Right lobe of liver (tissue), 6 donors: ENCODE measurements around the gene USB1. TPM values are rescaled to one million over a fixed set of nuclear protein-coding genes. Genes with fewer than 3 reads are reported as not detected.

ENCODE experiments used
- ATAC-seq, 4 donors: fragments of 200-7000 bp; cut with Tn5 transposase; one replicate each; pipeline ENCODE4 v1.9.1; 2020; ENCODE audit warnings: mild to moderate bottlenecking in 4 of 4, moderate library complexity in 4 of 4
- DNase-seq, 3 donors: peaks; one replicate each; pipeline ENCODE4 v3.0.0-alpha.2; 2020
- H3K27ac ChIP-seq, 3 donors: fragments of 200-600 bp; one replicate each; pipeline ENCODE4 v1.8.0; 2022
- H3K27me3 ChIP-seq, 2 donors: fragments of 200-600 bp; one replicate each; pipeline ENCODE4 v1.8.0; 2022
- H3K36me3 ChIP-seq, 4 donors: fragments of 200-600 bp; sonication (generic) in 1 of 4; one replicate each; pipeline versions ENCODE4 v1.5.1 to v1.8.0; 2017 to 2022; ENCODE audit warnings: control low read depth in 1 of 4
- H3K4me1 ChIP-seq, 4 donors: fragments of 200-600 bp; sonication (generic) in 1 of 4; one replicate each; pipeline versions ENCODE4 v1.5.1 to v1.8.0; 2017 to 2022; ENCODE audit warnings: control low read depth in 1 of 4
- H3K4me3 ChIP-seq, 3 donors: fragments of 200-600 bp; one replicate each; pipeline ENCODE4 v1.8.0; 2022
- H3K9me3 ChIP-seq, 4 donors: fragments of 200-600 bp; sonication (generic) in 1 of 4; one replicate each; pipeline versions ENCODE4 v1.5.1 to v1.8.0; 2017 to 2022; ENCODE audit warnings: control low read depth in 1 of 4
- POLR2A ChIP-seq: fragments of 450-650 bp; IDR thresholded peaks from one replicate; pipeline ENCODE4 v1.6.1; 2017; ENCODE audit warnings: antibody characterized with exemption, mild to moderate bottlenecking
- WGBS: methylation state at CpG from one replicate; pipeline ENCODE4 v1.1.6; 2018; ENCODE audit warnings: low coverage, low lambda C conversion rate; ENCODE audit not compliant: insufficient coverage; ENCODE audit errors: missing lambda C conversion rate; 5-methylcytosine and 5-hydroxymethylcytosine counted together
- intact Hi-C, 2 donors: fragments of 100-400 bp; cut with DNase I; formaldehyde crosslinking; loops; one replicate each; pipeline versions ENCODE4 v1.11.2 to v1.14.1; 2022
- total RNA-seq, 6 experiments: library from RNA; depleted of rRNA in 2 of 6; stranded (reverse); fragments of >200 nt in 2 of 6; fragmentation: NEBNext Ultra II Directional in 3 of 6; extraction: Animal tissue kit (Norgen Biotek cat#: 25700) in 3 of 6; gene quantifications; one replicate each; pipeline versions ENCODE4 v1.1.0 to v1.2.4, GENCODE V29; 2016 to 2023
- TF ChIP-seq, protein P1 (sequence below), 4 donors: fragments of 200-600 bp in 3 of 4; fragments of 450-650 bp in 1 of 4; IDR thresholded peaks; one replicate each; pipeline versions ENCODE4 v1.5.1 to v1.8.0; 2016 to 2022; ENCODE audit warnings: antibody characterized with exemption in 4 of 4, mild to moderate bottlenecking in 2 of 4
- donor health status: DM: no; HTN: yes; CAD: no.
- donor health status: DM: no; HTN: no; CAD: no.
- donor health status: DM: no; HTN: no; CAD: no.
- donor health status: DM: no; HTN: yes; CAD: no.
- donor health status: DM: no; HTN: yes; CAD: no.

Gene USB1
- total RNA-seq, 6 experiments from 2014 or later = 20.6 to 63.3 (median 25.9) TPM

DNA sequence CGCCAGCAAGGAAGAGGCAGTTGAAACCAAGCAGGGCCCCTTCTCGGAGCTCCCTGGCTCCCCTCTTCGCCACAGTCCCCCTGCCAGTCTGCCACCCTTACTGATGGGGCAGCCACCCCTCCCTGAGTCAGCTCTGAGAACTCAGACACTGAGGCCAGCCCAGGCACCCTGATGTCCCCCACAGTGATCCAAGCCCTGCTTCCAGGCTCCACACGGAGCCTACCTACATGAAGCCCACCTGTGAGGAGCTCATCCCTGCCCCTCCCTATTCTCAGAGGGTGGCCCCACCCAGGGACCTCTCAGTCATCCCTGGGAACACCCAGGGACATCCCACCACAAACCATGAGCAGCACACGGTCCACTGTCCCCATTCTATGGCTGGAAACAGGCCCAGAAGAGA lies 39.2 kb upstream of the USB1 start:
- intact Hi-C loops = no loop called here
- Histone ChIP-seq H3K27me3 (no peaks in the 10 kb centered on the region), H3K4me1 (no peaks in the 10 kb centered on the region), H3K27ac (no peak overlapping the region), H3K36me3 (no peaks in the 10 kb centered on the region), H3K9me3 (no peaks in the 10 kb centered on the region), H3K4me3 (no peak overlapping the region)
- WGBS = no CpG with 5 or more reads among the region's 5 CpGs
- TF ChIP-seq, protein P1, sequence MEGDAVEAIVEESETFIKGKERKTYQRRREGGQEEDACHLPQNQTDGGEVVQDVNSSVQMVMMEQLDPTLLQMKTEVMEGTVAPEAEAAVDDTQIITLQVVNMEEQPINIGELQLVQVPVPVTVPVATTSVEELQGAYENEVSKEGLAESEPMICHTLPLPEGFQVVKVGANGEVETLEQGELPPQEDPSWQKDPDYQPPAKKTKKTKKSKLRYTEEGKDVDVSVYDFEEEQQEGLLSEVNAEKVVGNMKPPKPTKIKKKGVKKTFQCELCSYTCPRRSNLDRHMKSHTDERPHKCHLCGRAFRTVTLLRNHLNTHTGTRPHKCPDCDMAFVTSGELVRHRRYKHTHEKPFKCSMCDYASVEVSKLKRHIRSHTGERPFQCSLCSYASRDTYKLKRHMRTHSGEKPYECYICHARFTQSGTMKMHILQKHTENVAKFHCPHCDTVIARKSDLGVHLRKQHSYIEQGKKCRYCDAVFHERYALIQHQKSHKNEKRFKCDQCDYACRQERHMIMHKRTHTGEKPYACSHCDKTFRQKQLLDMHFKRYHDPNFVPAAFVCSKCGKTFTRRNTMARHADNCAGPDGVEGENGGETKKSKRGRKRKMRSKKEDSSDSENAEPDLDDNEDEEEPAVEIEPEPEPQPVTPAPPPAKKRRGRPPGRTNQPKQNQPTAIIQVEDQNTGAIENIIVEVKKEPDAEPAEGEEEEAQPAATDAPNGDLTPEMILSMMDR (IDR thresholded peaks at IDR 0.05) = no peak
- no peak for TF ChIP-seq POLR2A
- DNase-seq = peak in 1 of 3 donors; percentile 24
- no peak for ATAC-seq

- intact Hi-C loops = no loop called here
- no peak overlapping the region for H3K27ac ChIP-seq
- H3K4me1 ChIP-seq = no peaks in the 10 kb centered on the region
- H3K4me3 ChIP-seq = no peak overlapping the region
- DNase-seq (peak in 1 of 3 donors; percentile 39), ATAC-seq (no peak)
- TF ChIP-seq, protein P1 (IDR thresholded peaks at IDR 0.05) = no peak
- no peak for TF ChIP-seq POLR2A
- H3K27me3 ChIP-seq = no peaks in the 10 kb centered on the region
- H3K9me3 ChIP-seq = no peaks in the 10 kb centered on the region
- no CpG with 5 or more reads among the region's 9 CpGs for WGBS
- H3K36me3 ChIP-seq = no peaks in the 10 kb centered on the region
Observed at GRCh38 chr16:57962756-57963155, 38.5 kb upstream of the USB1 start.

DNA sequence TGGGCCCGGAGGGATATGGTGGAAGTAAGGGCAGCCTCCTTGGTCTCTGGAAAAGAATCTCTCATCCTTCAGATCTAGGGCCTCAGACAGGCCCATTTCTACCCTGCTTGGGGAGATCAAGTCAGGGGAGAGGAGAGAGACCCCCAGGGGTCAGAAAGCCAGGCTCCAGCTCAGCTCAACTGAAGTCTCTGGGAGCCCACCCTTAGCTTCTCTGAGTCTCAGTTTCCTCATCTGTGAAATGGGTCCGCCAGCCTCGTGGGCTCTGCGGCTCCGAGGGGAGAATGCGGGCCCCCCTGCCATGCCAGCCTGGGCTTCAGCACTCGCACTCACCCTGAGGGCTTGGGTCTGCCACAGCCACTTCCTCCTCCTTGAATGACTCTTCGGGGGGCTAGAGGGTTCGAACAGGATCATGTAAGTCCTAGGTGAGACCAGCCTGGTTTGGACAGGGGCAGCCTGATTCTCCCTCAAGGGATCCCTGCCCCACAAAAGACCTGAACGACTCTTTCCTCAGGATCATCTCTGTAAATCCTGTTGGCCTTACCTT lies 37.0 kb upstream of the USB1 start:
- DNase-seq (peak in 1 of 3 donors; percentile 7), ATAC-seq (no peak)
- no peak overlapping the region for H3K27ac ChIP-seq
- intact Hi-C loops = no loop called here
- no peaks in the 10 kb centered on the region for H3K27me3 ChIP-seq
- no peaks in the 10 kb centered on the region for H3K4me1 ChIP-seq
- H3K9me3 ChIP-seq = no peaks in the 10 kb centered on the region
- no peaks in the 10 kb centered on the region for H3K36me3 ChIP-seq
- H3K4me3 ChIP-seq = no peak overlapping the region
- TF ChIP-seq POLR2A = no peak
- TF ChIP-seq, protein P1 (IDR thresholded peaks at IDR 0.05) = no peak
- 69% methylated on average over 5 of the region's 10 CpGs for WGBS

- TF ChIP-seq, protein P1 (IDR thresholded peaks at IDR 0.05) = no peak
- TF ChIP-seq POLR2A = no peak
- no peaks in the 10 kb centered on the region for H3K4me1 ChIP-seq
- H3K36me3 ChIP-seq = no peaks in the 10 kb centered on the region
- intact Hi-C loops = no loop called here
- DNase-seq (peak in 1 of 3 donors; percentile 5), ATAC-seq (peak in 1 of 4 donors; percentile 45)
- no peaks in the 10 kb centered on the region for H3K9me3 ChIP-seq
- H3K27ac ChIP-seq = no peak overlapping the region
- H3K4me3 ChIP-seq = no peak overlapping the region
- WGBS = 39% methylated on average over 3 of the region's 4 CpGs
- H3K27me3 ChIP-seq = no peaks in the 10 kb centered on the region
Observed at GRCh38 chr16:57966204-57966771, 34.9 kb upstream of the USB1 start.
